Activated T-cell treated with anti-CD3 and anti-CD28 coated beads, Interleukin-2, amount 50 U/mL, for 24 hours (primary cell): ENCODE data around the gene SP140L.
"Not testable (repeated sequence)": the region's sequence is repeated elsewhere in the genome, so short reads cannot be mapped to it uniquely, and the experiment has no call there.

Experiments used
- DNase-seq: peaks from one replicate; pipeline ENCODE4 v3.0.0-alpha.2; 2020
- H3K27ac Mint-ChIP-seq: 2 replicates; pipeline ENCODE4 v1.8.0; 2020; ENCODE audit warnings: mild to moderate bottlenecking, mixed read lengths
- H3K27me3 Mint-ChIP-seq: 2 replicates; pipeline ENCODE4 v1.8.0; 2020; ENCODE audit warnings: mixed read lengths
- H3K36me3 Mint-ChIP-seq: 2 replicates; pipeline ENCODE4 v1.8.0; 2020; ENCODE audit warnings: low read depth, mixed read lengths
- H3K4me1 Mint-ChIP-seq: 2 replicates; pipeline ENCODE4 v1.8.0; 2020; ENCODE audit warnings: low read depth, mixed read lengths
- H3K4me3 Mint-ChIP-seq: 2 replicates; pipeline ENCODE4 v1.8.0; 2020; ENCODE audit warnings: mild to moderate bottlenecking, moderate library complexity, mixed read lengths
- H3K9me3 Mint-ChIP-seq: 2 replicates; pipeline ENCODE4 v1.8.0; 2020; ENCODE audit warnings: mixed read lengths

SP140L gene

GRCh38 chr2:230439121-230439520 lies 112.1 kb downstream of the SP140L start:
- peak overlapping the region; percentile 69 for H3K4me3 Mint-ChIP-seq
- peaks cover 71% of the 10 kb centered on the region for H3K4me1 Mint-ChIP-seq

GRCh38 chr2:230439590-230439989 lies 112.6 kb downstream of the SP140L start:
- H3K27me3 Mint-ChIP-seq, result no peaks in the 10 kb centered on the region
- H3K27ac Mint-ChIP-seq, result peak overlapping the region; percentile 95
- no peak for DNase-seq
- H3K4me1 Mint-ChIP-seq, result peaks cover 69% of the 10 kb centered on the region
- peaks cover 7% of the 10 kb centered on the region for H3K9me3 Mint-ChIP-seq
- peaks cover 81% of the 10 kb centered on the region for H3K36me3 Mint-ChIP-seq
- H3K4me3 Mint-ChIP-seq, result peak overlapping the region; percentile 69

More at GRCh38 chr2:230439121-230439520, 112.1 kb downstream of the SP140L start:
- H3K36me3 Mint-ChIP-seq, result peaks cover 81% of the 10 kb centered on the region
- peak overlapping the region; percentile 95 for H3K27ac Mint-ChIP-seq
- H3K27me3 Mint-ChIP-seq, DNase-seq, H3K9me3 Mint-ChIP-seq: not testable (repeated sequence)

GRCh38 chr2:230441227-230441897 lies 114.4 kb downstream of the SP140L start:
- Mint-ChIP-seq H3K4me1 (peaks cover 63% of the 10 kb centered on the region), H3K4me3 (peak overlapping the region; percentile 28), H3K9me3 (peaks cover 2% of the 10 kb centered on the region), H3K27me3 (no peaks in the 10 kb centered on the region), H3K36me3 (peaks cover 80% of the 10 kb centered on the region), H3K27ac (peak overlapping the region; percentile 81)
- no peak for DNase-seq

GRCh38 chr2:230443541-230443940 lies 116.5 kb downstream of the SP140L start:
- no peaks in the 10 kb centered on the region for H3K27me3 Mint-ChIP-seq
- H3K36me3 Mint-ChIP-seq, result peaks cover 81% of the 10 kb centered on the region
- no peaks in the 10 kb centered on the region for H3K9me3 Mint-ChIP-seq
- no peak for DNase-seq
- peaks cover 81% of the 10 kb centered on the region for H3K4me1 Mint-ChIP-seq
- no peak overlapping the region for H3K4me3 Mint-ChIP-seq
- peak overlapping the region; percentile 71 for H3K27ac Mint-ChIP-seq

- H3K4me1 Mint-ChIP-seq, result peaks cover 79% of the 10 kb centered on the region
- no peak overlapping the region for H3K4me3 Mint-ChIP-seq
- H3K27ac Mint-ChIP-seq, result no peak overlapping the region
- peaks cover 81% of the 10 kb centered on the region for H3K36me3 Mint-ChIP-seq
- H3K27me3 Mint-ChIP-seq, result no peaks in the 10 kb centered on the region
- H3K9me3 Mint-ChIP-seq, result no peaks in the 10 kb centered on the region
- no peak for DNase-seq
Measured at GRCh38 chr2:230444832-230445231, 117.8 kb downstream of the SP140L start.

- Mint-ChIP-seq H3K4me1 (peaks cover 72% of the 10 kb centered on the region), H3K27ac (peak overlapping the region; percentile 94), H3K9me3 (no peaks in the 10 kb centered on the region), H3K36me3 (peaks cover 93% of the 10 kb centered on the region), H3K4me3 (no peak overlapping the region), H3K27me3 (no peaks in the 10 kb centered on the region)
- DNase-seq, result no peak
Measured at GRCh38 chr2:230447036-230447435, 120.0 kb downstream of the SP140L start.

GRCh38 chr2:230447455-230448451 lies 120.8 kb downstream of the SP140L start:
- Mint-ChIP-seq H3K4me1 (peaks cover 69% of the 10 kb centered on the region), H3K27ac (peak overlapping the region; percentile 94), H3K4me3 (peak overlapping the region; percentile 63), H3K9me3 (no peaks in the 10 kb centered on the region), H3K27me3 (no peaks in the 10 kb centered on the region), H3K36me3 (peaks cover 95% of the 10 kb centered on the region)
- DNase-seq, result no peak

GRCh38 chr2:230449901-230450467 lies 123.0 kb downstream of the SP140L start:
- Mint-ChIP-seq H3K27ac (peak overlapping the region; percentile 15), H3K36me3 (peaks cover 97% of the 10 kb centered on the region), H3K27me3 (no peaks in the 10 kb centered on the region), H3K4me1 (peaks cover 75% of the 10 kb centered on the region), H3K4me3 (no peak overlapping the region), H3K9me3 (peaks cover 3% of the 10 kb centered on the region)
- DNase-seq, result no peak

- DNase-seq, result no peak
- H3K27ac Mint-ChIP-seq, result peak overlapping the region; percentile 30
- peaks cover 97% of the 10 kb centered on the region for H3K36me3 Mint-ChIP-seq
- H3K9me3 Mint-ChIP-seq, result peaks cover 12% of the 10 kb centered on the region
- H3K27me3 Mint-ChIP-seq, result no peaks in the 10 kb centered on the region
- peaks cover 78% of the 10 kb centered on the region for H3K4me1 Mint-ChIP-seq
- no peak overlapping the region for H3K4me3 Mint-ChIP-seq
Measured at GRCh38 chr2:230453006-230453405, 126.0 kb downstream of the SP140L start.
